Heart left ventricle (tissue), 13 donors: ENCODE data around the gene ARHGAP8.

ENCODE experiments used
- CTCF ChIP-seq, 12 donors: fragments of 200-600 bp; sonication (generic) in 4 of 12; IDR thresholded peaks; one replicate each; pipeline versions ENCODE4 v1.5.0 to v1.8.0; 2018 to 2022; ENCODE audit warnings: antibody characterized with exemption in 12 of 12, mild to moderate bottlenecking in 5 of 12
- POLR2A ChIP-seq, 2 donors: fragments of 450-650 bp; IDR thresholded peaks; one replicate each; pipeline ENCODE4 v1.6.1; 2017; ENCODE audit warnings: antibody characterized with exemption in 2 of 2, mild to moderate bottlenecking in 2 of 2, moderate library complexity in 2 of 2
- donor health status: ischemic (EF 13 %, LVEDD 7.1; RV severe dilation, severe dysfunction).
- donor health status: DM: no; HTN: yes; CAD: no.
- donor health status: DM: no; HTN: no; CAD: no.
- donor health status: ischemic (EF 25% LVEDD 6.9; RV normal size, moderate dysfunction).
- donor health status: ischemic (EF 25% LVEDD 5.7; RV mildly dilated, moderate dysfunction).
- donor health status: ischemic (EF 35%, LVEDD 5.7; RV mildly dilated, moderate dysfunction).
- donor health status: nonischemic (EF 11% LVEDD 7.7; RV severe dilation, severe dysfunction).
- donor health status: DM: yes; HTN: yes; CAD: no.
- donor health status: PGD.
- donor health status: ischemic (EF 29% LVEDD 5.4; RV normal size, mild dysfunction).
- donor health status: nonischemic (EF 23%, LVEDD 6.1; RV moderate dilation, normal function).

GRCh38 chr22:44723801-44724200 is 28.6 kb upstream of the ARHGAP8 start:
- TF ChIP-seq CTCF (IDR thresholded peaks at IDR 0.05) = no peak
- TF ChIP-seq POLR2A (IDR thresholded peaks at IDR 0.05) = no peak
